Fibroblast of the aortic adventitia (primary cell): Measurements from ENCODE around the gene METRN. TPM values are rescaled to one million over a fixed set of nuclear protein-coding genes. Genes with fewer than 3 reads are reported as not detected.

Experiments
- DNase-seq: peaks from one replicate; pipeline ENCODE4 v3.0.0-alpha.2; 2010; ENCODE audit warnings: low read depth
- H3K4me3 ChIP-seq: 2 replicates; pipeline ENCODE4 v1.5.1; 2011; ENCODE audit warnings: low read depth, mild to moderate bottlenecking, control low read depth, low read length, moderate library complexity
- CTCF ChIP-seq: IDR thresholded peaks from 2 replicates; pipeline ENCODE4 v1.5.1; 2011; ENCODE audit warnings: mild to moderate bottlenecking, low read length, control low read depth, inconsistent platforms; ENCODE audit not compliant: insufficient read depth
- total RNA-seq: library from RNA; depleted of rRNA; stranded (reverse); fragments of >200 nt; gene quantifications from 2 replicates; pipeline ENCODE4 v1.2.3, GENCODE V29; 2012; ENCODE audit warnings: low replicate concordance

The METRN gene
- total RNA-seq, 1 donor = 30.7 TPM

GRCh38 chr16:694187-694862 lies 20.6 kb upstream of the METRN start:
- no peak for DNase-seq
- no peak for TF ChIP-seq CTCF
- H3K4me3 ChIP-seq = no peak overlapping the region

- DNase-seq = no peak
- H3K4me3 ChIP-seq = no peak overlapping the region
- TF ChIP-seq CTCF = no peak
Observed at GRCh38 chr16:694863-695354, 20.0 kb upstream of the METRN start.

GRCh38 chr16:695355-696089 lies 19.4 kb upstream of the METRN start:
- H3K4me3 ChIP-seq = no peak overlapping the region
- no peak for TF ChIP-seq CTCF
- DNase-seq = no peak

GRCh38 chr16:698911-699671 lies 15.8 kb upstream of the METRN start:
- no peak for DNase-seq
- TF ChIP-seq CTCF = no peak

GRCh38 chr16:700684-701584 lies 14.0 kb upstream of the METRN start:
- TF ChIP-seq CTCF = no peak
- H3K4me3 ChIP-seq = no peak overlapping the region
- no peak for DNase-seq

More at GRCh38 chr16:698911-699671, 15.8 kb upstream of the METRN start:
- no peak overlapping the region for H3K4me3 ChIP-seq

GRCh38 chr16:702341-702740 lies 12.6 kb upstream of the METRN start:
- no peak for DNase-seq
- TF ChIP-seq CTCF = no peak
- H3K4me3 ChIP-seq = no peak overlapping the region
